Astrocyte (in vitro differentiated cells and primary cell): Measurements from ENCODE around the gene RRAS. TPM values are rescaled to one million over a fixed set of nuclear protein-coding genes. Genes with fewer than 3 reads are reported as not detected.

ENCODE experiments used
- DNase-seq: peaks from one replicate; pipeline ENCODE4 v3.0.0-alpha.2; 2010; ENCODE audit warnings: low read depth
- FAIRE-seq: peaks from 2 replicates; lab custom pipeline; 2011; peaks lifted over from hg19 to GRCh38; lab: Jason Lieb, UNC
- H2AFZ ChIP-seq: 2 replicates; pipeline ENCODE4 v1.6.0; 2012; ENCODE audit warnings: low read depth, low read length, inconsistent platforms
- H3K27ac ChIP-seq: 2 replicates; pipeline ENCODE4 v1.5.1; 2011; ENCODE audit warnings: low read depth, low read length, inconsistent platforms
- H3K27me3 ChIP-seq: 2 replicates; pipeline ENCODE4 v1.6.0; 2011; ENCODE audit warnings: low read length, inconsistent platforms; ENCODE audit not compliant: insufficient read depth
- H3K36me3 ChIP-seq: 2 replicates; pipeline ENCODE4 v1.5.1; 2011; ENCODE audit warnings: low read length, inconsistent platforms; ENCODE audit not compliant: insufficient read depth
- H3K4me1 ChIP-seq: 2 replicates; pipeline ENCODE4 v1.5.1; 2011; ENCODE audit warnings: low read length, inconsistent platforms; ENCODE audit not compliant: insufficient read depth
- H3K4me2 ChIP-seq: 2 replicates; pipeline ENCODE4 v1.6.0; 2012; ENCODE audit warnings: low read length, inconsistent platforms
- H3K4me3 ChIP-seq: 2 replicates; pipeline ENCODE4 v1.5.1; 2011; ENCODE audit warnings: low read depth, mild to moderate bottlenecking, low read length, inconsistent platforms; ENCODE audit not compliant: insufficient read depth
- H3K79me2 ChIP-seq: 2 replicates; pipeline ENCODE4 v1.6.0; 2012; ENCODE audit warnings: mild to moderate bottlenecking, low read length, inconsistent platforms; ENCODE audit not compliant: insufficient read depth
- H3K9ac ChIP-seq: 2 replicates; pipeline ENCODE4 v1.6.0; 2012; ENCODE audit warnings: mild to moderate bottlenecking, low read length, inconsistent platforms
- H3K9me3 ChIP-seq: 2 replicates; pipeline ENCODE4 v1.5.1; 2012; ENCODE audit warnings: low read depth, mild to moderate bottlenecking, low read length, inconsistent platforms; ENCODE audit not compliant: insufficient read depth
- H4K20me1 ChIP-seq: 2 replicates; pipeline ENCODE4 v1.6.0; 2012; ENCODE audit warnings: low read length, inconsistent platforms; ENCODE audit not compliant: insufficient read depth
- H3K27ac Mint-ChIP-seq: one replicate; pipeline ENCODE4 v1.8.0; 2021; ENCODE audit warnings: mild to moderate bottlenecking, mixed read lengths; ENCODE audit not compliant: unreplicated experiment
- H3K27me3 Mint-ChIP-seq: one replicate; pipeline ENCODE4 v1.8.0; 2021; ENCODE audit warnings: low read depth, mixed read lengths; ENCODE audit not compliant: unreplicated experiment
- H3K36me3 Mint-ChIP-seq: one replicate; pipeline ENCODE4 v1.8.0; 2021; ENCODE audit warnings: low read depth, mixed read lengths; ENCODE audit not compliant: unreplicated experiment
- H3K4me1 Mint-ChIP-seq: one replicate; pipeline ENCODE4 v1.8.0; 2021; ENCODE audit warnings: low read depth, mixed read lengths; ENCODE audit not compliant: unreplicated experiment
- H3K4me3 Mint-ChIP-seq: one replicate; pipeline ENCODE4 v1.8.0; 2021; ENCODE audit warnings: mild to moderate bottlenecking, moderate library complexity, mixed read lengths; ENCODE audit not compliant: unreplicated experiment
- H3K9me3 Mint-ChIP-seq: one replicate; pipeline ENCODE4 v1.8.0; 2021; ENCODE audit warnings: mild to moderate bottlenecking, mixed read lengths; ENCODE audit not compliant: unreplicated experiment
- CTCF ChIP-seq: IDR thresholded peaks from 2 replicates; pipeline ENCODE4 v1.5.1; 2011; ENCODE audit warnings: low read depth, mild to moderate bottlenecking, inconsistent platforms, low read length, moderate library complexity; ENCODE audit not compliant: insufficient read depth
- EZH2 ChIP-seq: IDR thresholded peaks from 2 replicates; pipeline ENCODE4 v1.6.1; 2012; ENCODE audit warnings: mild to moderate bottlenecking, low read length, inconsistent platforms; ENCODE audit not compliant: insufficient read depth
- total RNA-seq: library from RNA; stranded (reverse); gene quantifications from 2 replicates; pipeline ENCODE4 v1.2.1, GENCODE V29; 2021

Gene RRAS
- total RNA-seq, 1 donor from 2014 or later: 94.7 TPM

GRCh38 chr19:49686503-49687088 lies 46.7 kb upstream of the RRAS start:
- H3K9me3 ChIP-seq: no peaks in the 10 kb centered on the region
- H4K20me1 ChIP-seq: peaks cover 54% of the 10 kb centered on the region
- Mint-ChIP-seq H3K27me3 (no peaks in the 10 kb centered on the region), H3K9me3 (no peaks in the 10 kb centered on the region), H3K4me3 (peak overlapping the region; percentile 62), H3K36me3 (peaks cover 14% of the 10 kb centered on the region), H3K4me1 (peaks cover 12% of the 10 kb centered on the region), H3K27ac (no peak overlapping the region)
- FAIRE-seq: no peak
- no peak for DNase-seq
- H3K4me1 ChIP-seq: peaks cover 15% of the 10 kb centered on the region
- no peak overlapping the region for H3K9ac ChIP-seq
- H3K79me2 ChIP-seq: peaks cover 17% of the 10 kb centered on the region
- no peak overlapping the region for H3K4me2 ChIP-seq
- TF ChIP-seq CTCF: no peak
- no peak for TF ChIP-seq EZH2
- peaks cover 16% of the 10 kb centered on the region for H3K36me3 ChIP-seq
- no peak overlapping the region for H2AFZ ChIP-seq
- no peak overlapping the region for H3K27ac ChIP-seq
- no peaks in the 10 kb centered on the region for H3K27me3 ChIP-seq
- H3K4me3 ChIP-seq: no peak overlapping the region

GRCh38 chr19:49685845-49686332 lies 45.9 kb upstream of the RRAS start:
- H3K4me3 Mint-ChIP-seq: peak overlapping the region; percentile 27
- no peaks in the 10 kb centered on the region for H3K9me3 Mint-ChIP-seq
- no peaks in the 10 kb centered on the region for H3K27me3 Mint-ChIP-seq
- peaks cover 16% of the 10 kb centered on the region for H3K4me1 ChIP-seq
- H3K9ac ChIP-seq: no peak overlapping the region
- H3K27ac ChIP-seq: no peak overlapping the region
- FAIRE-seq: no peak
- no peak overlapping the region for H3K27ac Mint-ChIP-seq
- DNase-seq: no peak
- no peak overlapping the region for H3K4me2 ChIP-seq
- H3K27me3 ChIP-seq: no peaks in the 10 kb centered on the region
- H3K4me3 ChIP-seq: no peak overlapping the region
- TF ChIP-seq EZH2 (no peak), CTCF (no peak)
- no peaks in the 10 kb centered on the region for H3K9me3 ChIP-seq
- H3K4me1 Mint-ChIP-seq: peaks cover 12% of the 10 kb centered on the region
- H3K36me3 Mint-ChIP-seq: peaks cover 14% of the 10 kb centered on the region
- H2AFZ ChIP-seq: no peak overlapping the region
- H3K36me3 ChIP-seq: peaks cover 16% of the 10 kb centered on the region
- peaks cover 22% of the 10 kb centered on the region for H3K79me2 ChIP-seq
- peaks cover 60% of the 10 kb centered on the region for H4K20me1 ChIP-seq

GRCh38 chr19:49684983-49685553 lies 45.1 kb upstream of the RRAS start:
- FAIRE-seq: no peak
- H3K4me1 Mint-ChIP-seq: peaks cover 8% of the 10 kb centered on the region
- peaks cover 68% of the 10 kb centered on the region for H4K20me1 ChIP-seq

More at GRCh38 chr19:49684983-49685553, 45.1 kb upstream of the RRAS start:
- no peak overlapping the region for H2AFZ ChIP-seq
- Mint-ChIP-seq H3K9me3 (no peaks in the 10 kb centered on the region), H3K4me3 (no peak overlapping the region), H3K27me3 (no peaks in the 10 kb centered on the region), H3K36me3 (peaks cover 14% of the 10 kb centered on the region), H3K27ac (peak overlapping the region; percentile 58)
- peaks cover 16% of the 10 kb centered on the region for H3K36me3 ChIP-seq
- H3K9ac ChIP-seq: no peak overlapping the region
- peaks cover 30% of the 10 kb centered on the region for H3K79me2 ChIP-seq
- no peak overlapping the region for H3K27ac ChIP-seq
- H3K9me3 ChIP-seq: no peaks in the 10 kb centered on the region
- H3K4me3 ChIP-seq: no peak overlapping the region
- H3K27me3 ChIP-seq: no peaks in the 10 kb centered on the region
- TF ChIP-seq EZH2 (no peak), CTCF (no peak)
- peaks cover 15% of the 10 kb centered on the region for H3K4me1 ChIP-seq
- no peak overlapping the region for H3K4me2 ChIP-seq
- no peak for DNase-seq
